GOT3 (cell line): Measurements from ENCODE around the gene KRT77.

Experiments used
- DNase-seq: peaks from one replicate; lab custom pipeline; 2025; ENCODE audit warnings: mixed read lengths; lab: John Stamatoyannopoulos, UW

The KRT77 gene

DNA sequence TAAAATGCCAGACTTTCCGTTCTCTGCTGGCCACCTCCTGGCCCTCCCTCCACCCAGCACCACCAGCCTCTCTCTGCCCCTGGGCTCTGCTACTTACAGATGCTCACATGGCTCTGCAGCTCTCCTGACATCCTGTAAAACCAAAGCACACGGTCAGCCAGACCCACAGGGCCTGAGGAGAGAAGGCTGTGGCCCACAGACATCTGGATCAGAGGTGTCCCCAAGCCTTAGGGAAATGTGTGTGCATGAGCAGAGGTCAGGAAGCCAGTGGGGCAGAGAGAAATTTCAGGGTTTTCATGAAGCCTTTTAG, 11.5 kb downstream of the KRT77 start:
- no peak for DNase-seq

DNA sequence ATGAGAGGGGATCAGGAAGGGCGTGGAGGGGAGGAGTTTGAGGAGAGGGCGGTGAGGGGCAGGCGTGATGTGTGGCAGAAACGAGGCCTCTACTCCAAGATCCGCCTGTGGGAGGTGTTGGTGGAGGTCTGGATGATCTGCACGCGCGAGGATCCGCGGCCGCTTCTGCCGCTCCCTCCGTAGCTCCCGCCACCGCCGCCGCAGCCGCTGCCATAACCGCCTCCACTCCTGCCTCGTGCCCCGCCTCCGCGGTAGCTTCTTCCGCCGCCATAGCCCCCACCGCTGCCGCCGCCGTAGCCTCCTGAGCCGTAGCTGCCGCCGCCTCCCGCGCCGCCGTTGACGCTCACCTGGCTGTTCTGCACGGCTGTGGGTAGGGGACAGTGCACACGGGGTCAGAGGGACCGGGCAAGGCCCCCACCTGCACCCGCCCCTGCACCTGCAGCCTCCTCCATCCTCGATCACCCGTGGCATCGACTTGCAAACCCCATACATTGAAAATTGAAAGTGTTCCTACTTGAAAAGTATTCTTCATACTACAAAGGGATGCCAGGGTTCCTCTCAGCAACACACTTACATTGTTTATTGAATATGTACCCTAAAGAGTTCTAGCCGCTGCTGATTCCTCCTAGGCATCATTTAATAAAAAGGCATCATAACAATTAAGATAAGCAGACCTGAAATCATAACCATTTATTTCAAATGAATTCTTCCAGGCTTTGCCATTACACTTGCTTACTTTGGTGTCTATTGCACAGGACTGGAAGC, 12.1 kb downstream of the KRT77 start:
- no peak for DNase-seq

DNA sequence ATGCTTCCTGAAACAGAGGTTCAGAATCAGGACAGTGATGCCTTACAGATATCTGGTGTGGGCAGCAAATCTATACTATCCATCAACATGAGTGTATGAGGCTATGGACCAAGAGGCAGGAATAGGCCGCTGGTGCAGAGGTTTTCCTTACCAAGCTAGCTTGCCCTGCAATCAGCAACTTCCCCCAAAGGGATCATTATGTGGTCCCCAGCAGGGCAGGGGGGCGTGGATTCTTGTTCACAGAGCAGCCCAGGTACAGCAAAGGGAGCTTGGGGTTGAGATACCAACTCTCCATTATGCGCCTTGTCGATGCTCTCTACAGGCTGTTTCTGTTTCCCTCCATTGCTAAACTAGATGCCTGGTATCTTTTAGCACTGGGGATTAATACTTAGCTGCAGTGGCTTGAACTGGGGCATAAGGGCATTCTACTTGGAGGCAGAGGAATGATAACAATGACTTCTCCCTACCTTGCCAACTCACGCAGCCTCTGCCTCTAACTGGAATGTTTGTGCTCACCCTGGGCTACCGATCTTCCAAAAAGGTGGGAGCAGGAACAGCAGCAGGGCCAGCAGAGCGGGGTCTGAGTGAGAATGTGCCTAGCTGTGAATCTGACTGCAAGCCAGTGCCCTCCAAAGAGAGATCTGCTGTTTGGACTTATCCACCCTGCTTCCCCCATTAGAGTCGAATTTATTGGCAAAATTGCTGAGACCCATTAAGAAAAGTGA, 12.8 kb downstream of the KRT77 start:
- no peak for DNase-seq

DNA sequence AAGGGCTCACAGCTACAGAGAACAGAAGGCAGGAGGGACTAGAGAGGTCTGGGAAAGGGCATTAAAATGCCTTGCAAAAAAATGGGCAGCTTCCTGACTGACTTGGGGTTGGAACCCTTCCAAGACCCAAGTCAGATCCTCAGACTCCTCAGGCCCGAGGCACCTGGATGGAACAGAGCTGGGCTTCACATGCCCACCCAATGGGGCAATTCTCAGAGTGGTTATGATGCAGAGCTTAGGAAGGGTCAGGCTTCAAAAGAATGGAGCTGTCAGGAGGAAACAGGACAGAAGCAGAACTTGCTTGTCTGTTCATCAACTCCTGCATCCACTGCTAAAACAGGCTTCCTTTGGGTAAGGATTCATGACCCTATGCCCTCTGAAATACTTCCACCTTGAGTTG, 13.4 kb downstream of the KRT77 start:
- DNase-seq: no peak

DNA sequence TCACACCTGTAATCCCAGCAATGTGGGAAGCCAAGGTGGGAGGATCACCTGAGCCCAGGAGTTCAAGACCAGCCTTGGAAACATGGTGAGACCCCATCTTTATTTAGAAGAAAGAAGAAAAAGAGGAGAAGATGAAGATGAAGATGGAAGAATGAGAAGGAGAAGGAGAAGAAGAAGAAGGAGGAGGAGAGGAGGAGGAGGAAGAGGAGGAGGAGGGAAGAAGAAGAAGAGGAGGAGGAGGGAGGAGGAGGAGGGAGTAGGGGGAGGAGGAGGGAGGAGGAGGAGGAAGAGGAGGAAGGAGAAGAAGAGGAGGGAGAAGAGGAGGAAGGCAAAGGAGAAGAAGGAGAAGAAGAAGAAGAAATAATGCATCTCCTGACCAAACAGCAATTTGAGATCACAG, 14.1 kb downstream of the KRT77 start:
- DNase-seq: no peak

DNA sequence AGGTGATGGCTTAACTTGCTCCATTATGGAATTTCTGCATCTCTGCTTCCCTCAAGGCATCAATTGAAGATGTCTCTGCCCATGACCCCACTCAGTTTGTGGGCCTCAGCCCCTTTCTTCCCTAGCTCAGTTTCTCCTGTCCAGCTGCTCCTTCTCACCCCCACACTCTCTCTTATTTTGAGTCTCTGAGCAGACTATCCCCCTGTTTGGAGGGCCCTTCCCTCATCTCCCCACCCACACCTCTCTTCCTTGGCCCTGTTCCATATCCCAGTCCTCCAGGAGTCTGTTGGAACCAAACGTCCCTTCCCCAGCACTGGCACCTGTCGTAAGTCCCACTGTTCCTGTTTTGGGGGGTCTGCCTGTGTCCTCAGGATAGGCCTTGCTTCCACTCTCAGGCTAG, 14.8 kb downstream of the KRT77 start:
- DNase-seq: no peak

DNA sequence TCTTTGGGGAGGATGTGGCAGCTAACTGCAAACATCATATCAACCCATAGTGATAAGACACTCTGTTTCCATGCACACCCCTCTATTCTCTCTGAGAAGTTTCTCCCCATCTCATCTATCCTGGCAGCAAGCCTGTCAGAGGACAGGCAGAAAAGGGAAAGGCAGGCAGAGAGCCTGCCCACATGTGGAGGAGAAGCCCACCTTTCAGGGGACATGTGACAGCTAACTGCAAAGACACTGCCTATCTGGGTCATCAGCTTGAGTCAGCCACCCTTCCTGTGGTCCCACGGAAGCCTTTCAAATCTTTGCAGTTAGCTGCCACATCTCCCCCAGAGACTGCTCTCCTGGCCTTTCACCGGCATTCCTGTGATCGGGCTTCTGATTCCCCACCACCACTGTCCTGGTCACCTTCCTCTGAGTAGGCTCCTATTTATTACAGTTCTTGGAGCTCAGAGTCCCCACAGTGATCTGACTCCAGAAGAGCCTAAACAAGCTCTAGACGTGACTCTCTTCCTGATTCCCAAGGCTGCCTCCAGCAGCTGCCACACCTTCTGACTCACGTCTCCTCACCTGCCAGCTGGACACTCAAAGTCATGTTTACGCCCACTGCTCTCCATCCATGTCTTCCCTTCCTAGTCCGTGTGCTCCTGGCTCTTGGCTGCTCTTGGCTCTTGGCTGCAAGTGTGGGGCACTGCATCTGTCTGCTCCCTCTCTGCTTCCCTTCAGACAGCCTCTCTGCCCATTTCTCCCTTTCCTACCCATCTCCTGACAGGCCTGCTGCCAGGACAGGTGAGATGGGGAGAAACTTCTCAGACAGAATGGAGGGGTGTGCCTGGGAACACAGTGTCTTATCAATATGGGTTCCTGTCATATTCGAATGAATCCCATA, 15.6 kb downstream of the KRT77 start:
- no peak for DNase-seq

DNA sequence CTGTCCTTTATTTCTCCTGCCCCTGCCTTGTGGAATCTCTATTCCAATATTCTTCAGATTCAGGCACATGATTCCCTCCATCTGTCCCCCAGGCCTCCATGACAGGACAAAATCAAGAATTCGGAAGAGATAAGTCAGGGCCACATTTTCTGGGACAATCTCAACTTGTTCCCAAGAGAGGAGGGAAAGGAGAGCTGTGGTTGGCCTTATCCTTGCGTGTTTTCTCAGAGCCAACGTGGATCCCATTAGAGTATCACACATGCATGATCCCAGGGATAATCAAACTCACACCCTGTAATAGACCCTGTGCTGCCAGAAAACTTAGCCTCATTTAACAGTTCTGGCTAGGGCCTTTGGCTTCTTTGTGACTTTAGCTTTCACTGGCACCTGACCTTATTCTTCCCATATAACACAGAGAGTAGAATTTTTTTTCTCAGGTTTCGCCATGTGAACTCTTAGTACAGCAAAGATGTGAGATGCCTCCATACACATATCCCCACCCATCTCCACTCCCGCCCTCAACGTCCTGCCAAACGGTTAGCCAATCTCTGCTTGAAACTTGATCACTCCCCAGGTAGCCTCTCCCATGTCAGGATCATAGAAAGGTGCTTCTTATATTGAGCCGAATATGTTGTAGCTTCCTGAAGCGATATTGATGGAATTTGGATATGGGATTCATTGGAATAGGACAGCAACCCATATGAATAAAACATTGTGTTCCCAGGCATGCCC, 16.4 kb downstream of the KRT77 start:
- DNase-seq: no peak

DNA sequence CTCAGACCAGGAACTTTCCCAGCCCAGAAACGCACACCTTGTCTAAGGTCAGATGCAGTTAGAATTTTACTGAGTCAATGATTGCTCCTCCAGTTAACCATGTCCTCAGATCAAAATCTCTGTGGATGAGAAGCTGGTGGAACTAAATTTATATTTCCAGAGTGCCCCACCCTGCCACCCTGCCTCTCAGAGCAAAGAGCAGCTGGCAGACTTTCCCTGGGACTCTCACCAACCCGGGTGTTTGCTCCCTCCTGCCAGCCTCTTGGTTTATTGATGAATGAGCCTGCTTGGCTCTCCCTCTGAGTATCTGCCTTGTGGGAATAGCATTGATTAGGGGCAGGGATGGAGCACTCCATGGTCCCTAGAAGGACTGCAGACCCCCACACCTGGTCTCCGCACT, 17.3 kb downstream of the KRT77 start:
- DNase-seq: no peak

DNA sequence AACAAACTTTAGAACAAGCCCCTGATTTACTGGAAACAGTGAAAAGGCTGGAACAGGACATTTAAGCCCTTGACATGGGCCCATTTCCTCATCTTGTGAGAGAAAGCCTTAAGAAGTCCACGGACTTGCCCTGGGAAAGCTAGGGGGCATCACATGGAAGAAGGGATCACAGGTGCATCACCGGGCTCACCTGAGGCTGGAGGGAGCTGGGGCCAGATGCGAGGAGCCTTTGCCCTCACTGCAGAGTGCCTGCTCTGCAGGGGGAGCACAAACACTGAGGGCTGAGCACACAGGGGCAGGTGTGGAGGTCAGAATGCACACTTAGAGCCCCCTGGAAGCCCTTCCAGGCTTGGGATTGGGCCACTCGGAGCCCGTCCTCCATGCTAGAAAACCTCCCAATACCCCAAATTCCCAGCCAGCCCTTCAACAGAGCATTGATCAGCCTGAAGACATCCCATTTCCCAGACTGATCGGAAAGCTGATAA, 17.9 kb downstream of the KRT77 start:
- DNase-seq: no peak

DNA sequence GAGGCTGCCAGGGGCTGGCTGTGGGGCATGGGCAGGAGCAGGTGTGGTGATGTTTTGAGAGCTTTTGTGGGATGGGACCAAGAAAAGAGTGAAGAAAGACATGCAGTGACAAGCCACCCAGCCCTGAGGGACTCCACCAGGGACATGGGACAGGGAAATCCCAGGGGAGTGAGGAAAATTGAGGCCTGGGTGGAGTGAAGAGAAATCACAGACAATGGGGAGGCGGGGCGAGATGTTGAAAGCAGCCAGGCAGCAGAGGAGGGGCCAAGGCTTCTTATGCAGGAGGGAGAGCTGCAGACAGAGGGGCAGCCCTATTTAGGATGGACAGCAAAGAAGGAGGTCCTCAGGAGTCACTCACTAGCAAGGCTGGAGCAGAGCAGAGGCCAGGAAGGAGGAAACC, 18.9 kb downstream of the KRT77 start:
- DNase-seq: no peak

DNA sequence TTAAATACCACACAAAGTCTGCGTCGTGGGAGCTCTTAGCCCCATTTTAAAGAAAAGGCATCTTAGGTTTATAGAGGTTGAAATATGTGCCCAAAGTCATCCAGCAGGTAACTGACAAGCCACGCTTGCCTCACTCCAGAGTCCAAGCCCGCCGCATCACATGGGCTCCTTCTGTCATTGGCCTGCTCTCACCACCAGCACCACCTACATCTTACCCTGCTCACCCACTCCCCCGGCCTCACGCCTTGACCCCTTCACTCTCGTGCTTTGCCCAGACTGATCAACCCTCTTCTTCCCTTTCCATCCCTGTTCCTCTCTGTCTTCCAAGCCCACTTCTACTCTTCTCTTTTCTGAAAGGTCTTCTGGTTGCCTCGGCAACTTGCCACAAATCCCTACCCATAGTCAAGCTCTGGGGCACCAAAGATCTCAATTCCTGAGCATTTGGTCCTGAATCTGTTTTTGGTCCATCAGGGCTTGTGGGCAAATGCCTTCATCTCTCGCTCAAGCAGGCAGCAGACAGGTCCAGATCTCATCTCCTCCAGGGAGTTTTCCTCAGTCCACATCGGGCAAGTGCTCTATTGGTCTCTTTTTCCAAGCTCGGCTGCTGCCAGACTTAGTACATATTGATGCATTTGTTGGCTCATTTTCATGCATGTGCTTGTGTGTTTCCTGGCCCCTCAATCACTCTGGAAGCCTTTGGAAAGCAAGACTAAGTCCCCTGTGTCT, 19.6 kb downstream of the KRT77 start:
- no peak for DNase-seq

DNA sequence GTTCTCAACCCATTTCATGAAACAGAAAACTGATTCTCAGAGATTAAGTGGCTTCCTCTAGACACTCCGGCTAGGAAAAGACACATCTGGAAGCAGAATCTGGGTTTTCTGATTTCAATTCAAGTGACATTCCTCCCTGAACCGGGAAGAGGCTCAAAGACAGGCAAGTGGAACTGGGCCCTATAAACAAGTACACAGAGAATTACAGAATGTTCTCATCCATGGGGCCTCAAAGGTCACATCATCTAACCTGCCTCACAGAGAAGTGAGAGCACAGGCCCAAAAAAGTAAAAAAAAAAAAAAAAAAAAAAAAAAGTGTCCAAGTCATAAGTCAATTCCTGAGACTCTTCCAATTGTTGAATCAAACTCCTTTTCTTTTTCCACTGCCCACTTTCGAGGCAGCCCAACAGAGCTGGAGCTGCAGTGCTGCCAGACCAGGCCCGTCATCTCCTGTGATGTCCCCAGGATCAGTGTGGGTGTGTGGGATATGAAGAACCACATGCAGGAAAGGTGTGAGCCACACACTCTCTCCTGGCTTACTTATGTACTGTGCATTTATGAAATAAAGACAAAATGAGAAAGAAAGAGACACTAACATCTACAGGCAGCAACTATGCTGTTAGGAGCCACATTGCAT, 20.3 kb downstream of the KRT77 start:
- DNase-seq: no peak

DNA sequence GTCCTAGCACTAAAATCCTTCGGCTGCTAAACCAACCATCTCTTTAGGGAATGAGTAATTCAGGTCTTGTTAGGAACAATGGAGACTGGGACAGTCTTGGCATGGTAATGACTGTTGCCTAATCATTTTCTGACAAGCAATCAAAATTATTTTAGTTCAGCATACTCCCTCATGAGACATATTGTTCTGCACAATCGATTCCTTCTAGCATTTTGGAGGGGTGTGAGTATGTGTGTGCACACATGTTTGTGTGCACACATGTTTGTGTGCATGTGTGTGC, 21.0 kb downstream of the KRT77 start:
- DNase-seq: no peak

DNA sequence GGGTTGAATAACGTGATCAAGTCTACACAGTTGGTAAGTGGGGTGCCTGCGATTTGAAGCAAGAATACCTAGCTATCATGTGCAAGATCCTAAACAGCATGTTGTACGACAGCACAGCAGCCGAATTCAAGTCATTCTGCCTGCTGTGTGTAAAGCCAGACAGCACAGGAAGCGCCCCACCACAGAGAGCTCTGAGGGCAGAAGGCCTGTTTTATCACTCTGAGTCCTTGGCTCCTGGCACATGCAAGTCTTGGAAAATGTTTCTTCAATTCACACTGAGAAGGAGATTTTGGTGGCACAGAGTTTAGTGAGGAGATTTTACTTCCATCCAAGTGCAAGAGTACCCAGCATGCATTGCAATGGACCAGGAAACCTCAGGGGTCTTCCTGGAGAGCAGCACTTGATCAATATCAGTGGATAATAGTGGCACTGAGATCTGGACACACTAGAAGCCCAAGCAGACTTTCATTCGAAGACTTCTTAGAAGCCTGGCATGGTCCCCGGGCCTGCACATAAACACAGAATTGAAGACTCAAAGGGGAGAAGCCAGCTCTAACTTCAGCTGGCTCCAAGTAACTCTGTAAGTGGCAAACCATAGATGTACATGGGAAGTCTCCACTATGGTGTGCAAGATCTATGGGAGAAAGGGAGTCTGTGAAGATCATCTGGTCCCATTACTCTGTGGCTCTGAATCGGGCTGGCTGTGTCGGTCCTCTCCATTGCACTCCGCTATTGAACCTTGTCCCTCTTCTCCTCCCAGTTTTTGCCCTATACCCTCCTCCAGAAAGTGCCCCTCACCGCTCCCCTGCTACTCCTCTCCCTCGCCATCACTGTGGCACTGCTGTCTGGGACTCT, 21.6 kb downstream of the KRT77 start:
- no peak for DNase-seq

DNA sequence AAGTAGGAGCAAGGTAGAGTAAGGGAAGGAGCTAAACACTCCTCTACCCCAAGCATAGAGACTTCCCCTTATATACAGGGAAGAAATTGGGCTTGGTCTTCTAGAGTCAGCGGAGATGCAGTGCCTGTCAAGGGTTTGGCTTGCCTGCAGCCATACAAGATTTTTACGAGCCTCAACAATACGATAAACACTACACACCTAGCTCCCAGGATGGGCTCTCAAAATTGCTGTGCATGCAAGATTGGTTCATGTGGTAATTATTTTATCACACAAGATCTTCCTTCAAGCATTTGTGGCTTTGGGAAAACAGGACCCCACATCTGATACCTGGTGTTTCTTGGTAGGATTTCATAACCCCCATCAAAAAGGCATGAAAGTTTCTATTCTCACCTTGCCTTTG, 23.0 kb downstream of the KRT77 start, which contains the start of gene KRT1:
Gene KRT1 (minus strand): TSS at position 45 of the 400 bp plus-strand sequence. CDS start 59 bp downstream, outside the sequence.
- no peak for DNase-seq

DNA sequence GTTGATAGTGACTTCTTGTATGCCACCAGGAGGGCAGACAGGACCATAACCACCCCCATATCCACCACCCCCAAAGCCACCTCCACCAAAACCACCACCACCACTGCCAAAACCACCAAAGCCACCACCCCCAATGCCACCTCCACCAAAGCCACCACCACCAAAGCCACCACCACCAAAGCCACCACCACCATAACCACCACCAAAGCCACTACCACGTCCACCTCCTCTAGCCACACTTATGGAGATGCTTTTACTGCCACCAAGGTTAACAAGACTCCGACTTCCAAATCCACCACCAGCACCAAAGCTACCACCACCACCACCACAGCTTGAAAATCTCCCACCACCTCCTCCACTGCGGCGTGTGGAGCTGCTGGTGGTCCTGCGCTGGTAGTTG, 23.4 kb downstream of the KRT77 start:
- no peak for DNase-seq

DNA sequence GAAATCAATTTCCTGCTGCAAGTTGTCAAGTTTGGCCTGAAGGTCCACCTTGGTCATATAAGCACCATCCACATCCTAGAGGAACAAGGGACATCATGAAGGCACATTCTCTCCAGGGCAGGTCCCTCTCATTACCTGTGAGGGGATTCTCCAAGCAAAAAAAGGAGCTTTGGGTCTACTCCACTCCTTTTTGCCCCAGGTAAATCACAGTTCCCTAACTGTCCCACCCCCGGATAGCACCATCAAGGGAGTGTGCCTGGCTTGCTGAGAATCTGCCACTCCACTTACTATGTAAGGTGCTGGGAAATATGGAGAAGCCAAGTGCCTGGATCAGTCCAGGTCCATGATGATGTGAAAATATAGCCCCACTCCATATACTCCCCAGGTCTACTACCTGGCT, 25.7 kb downstream of the KRT77 start:
- no peak for DNase-seq

DNA sequence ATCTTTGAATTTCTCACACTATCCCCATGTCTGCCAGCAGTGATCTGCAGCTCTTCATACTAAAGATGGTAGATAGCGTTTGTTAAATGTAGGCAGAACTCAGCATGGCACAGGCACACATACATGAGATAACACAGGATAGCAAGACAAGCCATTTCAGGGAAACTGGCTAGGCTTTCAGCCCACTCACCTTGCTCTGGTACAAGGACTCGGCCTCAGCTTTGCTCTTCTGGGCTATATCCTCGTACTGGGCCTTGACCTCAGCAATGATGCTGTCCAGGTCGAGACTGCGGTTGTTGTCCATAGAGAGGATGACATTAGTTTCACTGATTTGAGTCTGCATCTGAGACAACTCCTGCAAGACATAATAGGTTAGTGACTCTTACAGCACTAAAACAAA, 26.2 kb downstream of the KRT77 start:
- DNase-seq: no peak

DNA sequence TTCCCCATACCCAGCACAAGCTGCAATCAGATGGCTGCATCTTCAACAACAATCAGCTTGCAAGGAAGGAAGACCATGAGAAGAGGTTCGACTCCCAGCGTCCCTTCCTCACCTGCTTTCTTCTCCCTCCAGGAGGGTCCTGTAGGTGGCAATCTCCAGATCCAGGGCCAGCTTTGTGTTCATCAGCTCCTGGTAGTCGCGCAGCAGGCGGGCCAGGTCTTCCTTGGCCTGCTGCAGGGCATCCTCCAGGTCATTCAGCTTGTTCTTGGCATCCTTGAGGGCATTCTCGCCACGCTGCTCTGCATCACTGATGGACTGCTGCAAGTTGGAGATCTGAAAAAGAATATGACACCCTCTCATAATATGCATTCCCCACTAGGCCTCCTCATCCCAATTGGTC, 27.2 kb downstream of the KRT77 start:
- DNase-seq: no peak
